Kasumi-1 (cell line): ENCODE measurements around the gene UNKL.

Experiments used
- DNase-seq, 2 experiments: peaks; one replicate each; lab custom pipeline; 2025; lab: John Stamatoyannopoulos, UW

The UNKL gene

GRCh38 chr16:1414532-1415260 is at the start of gene UNKL:
Gene UNKL (minus strand): TSS chr16:1414704. CDS start chr16:1414691, 13 bp downstream.
- peak in 1 of 2 experiments; percentile 3 for DNase-seq

- no peak for DNase-seq
Observed at GRCh38 chr16:1461146-1461545, 46.6 kb upstream of the UNKL start.

- no peak for DNase-seq
Observed at GRCh38 chr16:1460602-1461138, 46.2 kb upstream of the UNKL start.

- DNase-seq, result no peak
Observed at GRCh38 chr16:1459967-1460366, 45.5 kb upstream of the UNKL start.

GRCh38 chr16:1458977-1459341 is 44.5 kb upstream of the UNKL start:
- no peak for DNase-seq

GRCh38 chr16:1458336-1458976 is 44.0 kb upstream of the UNKL start:
- DNase-seq, result no peak

- DNase-seq, result no peak
Observed at GRCh38 chr16:1457489-1458245, 43.2 kb upstream of the UNKL start.

- DNase-seq, result no peak
Observed at GRCh38 chr16:1456951-1457350, 42.4 kb upstream of the UNKL start.

- DNase-seq, result no peak
Observed at GRCh38 chr16:1455190-1456171, 41.0 kb upstream of the UNKL start.

GRCh38 chr16:1454561-1454960 is 40.1 kb upstream of the UNKL start:
- no peak for DNase-seq

GRCh38 chr16:1453316-1453715 is 38.8 kb upstream of the UNKL start:
- DNase-seq, result no peak

GRCh38 chr16:1452530-1452929 is 38.0 kb upstream of the UNKL start:
- no peak for DNase-seq

- no peak for DNase-seq
Observed at GRCh38 chr16:1451702-1452392, 37.3 kb upstream of the UNKL start.

GRCh38 chr16:1450841-1451240 is 36.3 kb upstream of the UNKL start:
- DNase-seq, result no peak

- no peak for DNase-seq
Observed at GRCh38 chr16:1450218-1450617, 35.7 kb upstream of the UNKL start.

GRCh38 chr16:1449201-1449788 is 34.8 kb upstream of the UNKL start:
- no peak for DNase-seq

GRCh38 chr16:1448536-1449116 is 34.1 kb upstream of the UNKL start:
- no peak for DNase-seq

GRCh38 chr16:1447965-1448364 is 33.5 kb upstream of the UNKL start:
- no peak for DNase-seq

GRCh38 chr16:1446296-1447080 is 32.0 kb upstream of the UNKL start:
- DNase-seq, result no peak
